Keratinocyte (primary cell): ENCODE measurements around the gene CDC42EP1. TPM values are rescaled to one million over a fixed set of nuclear protein-coding genes. Genes with fewer than 3 reads are reported as not detected.

Source experiments
- DNase-seq: peaks from one replicate; pipeline ENCODE4 v3.0.0-alpha.2; 2011; ENCODE audit warnings: low read depth, missing footprints, low spot score
- FAIRE-seq: peaks from 2 replicates; lab custom pipeline; 2011; peaks lifted over from hg19 to GRCh38; lab: Jason Lieb, UNC
- H2AFZ ChIP-seq: 2 replicates; pipeline ENCODE4 v1.6.0; 2012; ENCODE audit warnings: low read length, control low read depth, inconsistent platforms; ENCODE audit not compliant: control insufficient read depth
- H3K27ac ChIP-seq: 2 replicates; pipeline ENCODE4 v1.5.1; 2011; ENCODE audit warnings: low read length; ENCODE audit not compliant: control insufficient read depth, insufficient read depth
- H3K27me3 ChIP-seq: 3 replicates; pipeline ENCODE4 v1.6.0; 2011; ENCODE audit warnings: low read length; ENCODE audit not compliant: control insufficient read depth, insufficient read depth; ENCODE audit errors: extremely low read depth
- H3K36me3 ChIP-seq, 2 experiments: 2 replicates in 1 of 2; 3 replicates in 1 of 2; pipeline ENCODE4 v1.5.1; 2011; ENCODE audit warnings: low read length in 2 of 2, mild to moderate bottlenecking in 1 of 2; ENCODE audit not compliant: control insufficient read depth in 2 of 2, insufficient read depth in 2 of 2; ENCODE audit errors: extremely low read depth in 1 of 2
- H3K4me1 ChIP-seq: 3 replicates; pipeline ENCODE4 v1.5.1; 2011; ENCODE audit warnings: low read length; ENCODE audit not compliant: control insufficient read depth, insufficient read depth; ENCODE audit errors: extremely low read depth
- H3K4me2 ChIP-seq: 3 replicates; pipeline ENCODE4 v1.6.0; 2011; ENCODE audit warnings: low read depth, low read length; ENCODE audit not compliant: control insufficient read depth, insufficient read depth; ENCODE audit errors: extremely low read depth
- H3K4me3 ChIP-seq, 3 experiments: fragments of 200-600 bp in 1 of 3; sonication (generic) in 1 of 3; 2 replicates in 2 of 3; 3 replicates in 1 of 3; pipeline ENCODE4 v1.5.1; 2011 to 2016; ENCODE audit warnings: low read length in 3 of 3, mild to moderate bottlenecking in 3 of 3, control low read depth in 2 of 3, inconsistent platforms in 1 of 3, low read depth in 1 of 3, mixed read lengths in 1 of 3, mixed run types in 1 of 3, moderate library complexity in 1 of 3; ENCODE audit not compliant: control insufficient read depth in 2 of 3, insufficient read depth in 2 of 3; ENCODE audit errors: extremely low read depth in 1 of 3
- H3K79me2 ChIP-seq: 2 replicates; pipeline ENCODE4 v1.6.0; 2012; ENCODE audit warnings: low read length; ENCODE audit not compliant: control insufficient read depth, insufficient read depth
- H3K9ac ChIP-seq: 3 replicates; pipeline ENCODE4 v1.6.0; 2011; ENCODE audit warnings: low read length; ENCODE audit not compliant: control insufficient read depth, insufficient read depth; ENCODE audit errors: extremely low read depth
- H3K9me1 ChIP-seq: 3 replicates; pipeline ENCODE4 v1.6.0; 2011; ENCODE audit warnings: low read length; ENCODE audit not compliant: control insufficient read depth, insufficient read depth; ENCODE audit errors: extremely low read depth
- H3K9me3 ChIP-seq: 2 replicates; pipeline ENCODE4 v1.5.1; 2012; ENCODE audit warnings: low read depth, low read length; ENCODE audit not compliant: control insufficient read depth
- H4K20me1 ChIP-seq: 3 replicates; pipeline ENCODE4 v1.6.0; 2011; ENCODE audit warnings: low read length; ENCODE audit not compliant: control insufficient read depth, insufficient read depth; ENCODE audit errors: extremely low read depth
- EZH2 ChIP-seq: IDR thresholded peaks from one replicate; pipeline ENCODE4 v1.6.1; 2012; ENCODE audit warnings: inconsistent platforms, mild to moderate bottlenecking, low read length, moderate library complexity
- dilution Hi-C: fragments of 300-500 bp; cut with MboI; formaldehyde crosslinking; loops from one replicate; pipeline ENCODE4 v1.7.0; 2020; ENCODE audit warnings: low sequenced_read_pairs; ENCODE audit not compliant: extremely low pct_ligation_motif_present
- polyA plus RNA-seq, 5 experiments: library from polyadenylated mRNA; depleted of rRNA in 3 of 5; stranded (reverse) in 3 of 5; stranded (forward) in 1 of 5; unstranded in 1 of 5; fragments of >200 nt; gene quantifications; 1 replicate in 1 of 5; 2 replicates in 3 of 5; 3 replicates in 1 of 5; pipeline versions ENCODE4 v1.2.1 to v1.2.3, GENCODE V29; 2011 to 2012; ENCODE audit warnings: missing spikeins in 2 of 5, low read depth in 1 of 5, low replicate concordance in 1 of 5
- TF ChIP-seq, protein P1 (sequence below), 3 experiments: IDR thresholded peaks in 1 of 3; conservative IDR thresholded peaks in 1 of 3; optimal IDR thresholded peaks in 1 of 3; 2 replicates in 2 of 3; 3 replicates in 1 of 3; pipeline versions ENCODE3 to v1.5.1; 2011; ENCODE audit warnings: low read length in 3 of 3, mild to moderate bottlenecking in 3 of 3, moderate library complexity in 2 of 3, control low read depth in 1 of 3, inconsistent platforms in 1 of 3; ENCODE audit not compliant: insufficient read depth in 2 of 3; ENCODE audit errors: extremely low read depth in 1 of 3

The CDC42EP1 gene
- polyA plus RNA-seq, 1 donor (not counting 4 experiments of a cell fraction or from before 2014, with no cell fraction given): 10.5 TPM

DNA sequence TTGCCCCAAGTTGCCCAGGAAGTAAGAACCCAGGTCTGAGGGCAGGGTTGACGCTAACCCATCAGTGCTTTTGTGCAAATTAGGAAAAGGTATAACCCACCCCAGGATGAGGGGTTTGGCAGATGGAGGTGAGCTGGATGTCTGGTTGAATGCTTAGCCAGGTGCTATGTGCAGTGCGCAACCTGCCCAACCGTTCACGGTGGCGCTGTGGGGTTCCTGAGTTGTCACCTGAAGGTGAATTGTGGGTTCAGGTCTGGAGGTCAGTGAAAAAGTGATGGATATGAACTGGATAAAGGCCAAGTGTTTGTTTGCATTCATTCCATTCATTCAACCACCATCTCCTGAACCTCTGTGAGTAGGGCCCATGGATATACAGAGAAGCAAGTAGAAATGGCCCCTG, 34.0 kb downstream of the CDC42EP1 start:
- Histone ChIP-seq H3K9me1 (no peaks in the 10 kb centered on the region), H4K20me1 (no peaks in the 10 kb centered on the region), H3K4me3 (no peak overlapping the region), H2AFZ (no peak overlapping the region), H3K9ac (no peak overlapping the region), H3K4me1 (peaks cover 4% of the 10 kb centered on the region), H3K9me3 (no peaks in the 10 kb centered on the region), H3K79me2 (no peaks in the 10 kb centered on the region), H3K27ac (no peak overlapping the region), H3K27me3 (no peaks in the 10 kb centered on the region), H3K4me2 (no peak overlapping the region), H3K36me3 (no peaks in the 10 kb centered on the region)
- TF ChIP-seq, protein P1, sequence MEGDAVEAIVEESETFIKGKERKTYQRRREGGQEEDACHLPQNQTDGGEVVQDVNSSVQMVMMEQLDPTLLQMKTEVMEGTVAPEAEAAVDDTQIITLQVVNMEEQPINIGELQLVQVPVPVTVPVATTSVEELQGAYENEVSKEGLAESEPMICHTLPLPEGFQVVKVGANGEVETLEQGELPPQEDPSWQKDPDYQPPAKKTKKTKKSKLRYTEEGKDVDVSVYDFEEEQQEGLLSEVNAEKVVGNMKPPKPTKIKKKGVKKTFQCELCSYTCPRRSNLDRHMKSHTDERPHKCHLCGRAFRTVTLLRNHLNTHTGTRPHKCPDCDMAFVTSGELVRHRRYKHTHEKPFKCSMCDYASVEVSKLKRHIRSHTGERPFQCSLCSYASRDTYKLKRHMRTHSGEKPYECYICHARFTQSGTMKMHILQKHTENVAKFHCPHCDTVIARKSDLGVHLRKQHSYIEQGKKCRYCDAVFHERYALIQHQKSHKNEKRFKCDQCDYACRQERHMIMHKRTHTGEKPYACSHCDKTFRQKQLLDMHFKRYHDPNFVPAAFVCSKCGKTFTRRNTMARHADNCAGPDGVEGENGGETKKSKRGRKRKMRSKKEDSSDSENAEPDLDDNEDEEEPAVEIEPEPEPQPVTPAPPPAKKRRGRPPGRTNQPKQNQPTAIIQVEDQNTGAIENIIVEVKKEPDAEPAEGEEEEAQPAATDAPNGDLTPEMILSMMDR (optimal IDR thresholded peaks at IDR 0.05 in 1 of 3, IDR thresholded peaks at IDR 0.05 in 1 of 3, conservative IDR thresholded peaks at IDR 0.05 in 1 of 3; ENCODE audit: extremely low read depth in 1 of 3, insufficient read depth in 2 of 3, low read length in 3 of 3): peak in 2 of 3 experiments; percentile 17 to 26
- TF ChIP-seq EZH2: no peak
- FAIRE-seq (no peak), DNase-seq (no peak)
- dilution Hi-C loops: no loop called here

DNA sequence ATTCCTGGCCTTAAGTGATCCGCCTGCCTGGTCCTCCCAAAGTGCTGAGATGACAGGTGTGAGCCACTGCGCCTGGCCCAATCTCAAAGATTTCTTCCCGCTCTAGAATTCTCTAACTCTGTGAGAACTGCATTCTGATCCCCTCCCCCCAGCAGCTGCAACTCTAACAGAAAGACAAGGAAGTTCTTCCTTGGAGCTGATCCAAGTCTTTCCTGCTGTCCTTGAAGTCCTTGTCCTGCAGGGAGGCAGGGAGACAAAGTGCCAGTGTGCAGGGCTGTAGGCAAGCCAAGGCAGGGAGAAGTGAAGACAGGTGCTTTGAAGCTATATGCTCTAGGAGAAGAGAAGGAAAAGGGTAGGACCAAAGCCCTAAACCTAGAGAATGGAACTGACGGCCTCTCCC, 38.9 kb downstream of the CDC42EP1 start:
- no peaks in the 10 kb centered on the region for H3K27me3 ChIP-seq
- no peak overlapping the region for H3K4me3 ChIP-seq
- H3K9me3 ChIP-seq: no peaks in the 10 kb centered on the region
- H3K4me1 ChIP-seq: no peaks in the 10 kb centered on the region
- H2AFZ ChIP-seq: no peak overlapping the region
- H3K79me2 ChIP-seq: no peaks in the 10 kb centered on the region
- no peak overlapping the region for H3K27ac ChIP-seq
- H3K4me2 ChIP-seq: no peak overlapping the region
- H3K9ac ChIP-seq: no peak overlapping the region
- TF ChIP-seq EZH2: no peak
- TF ChIP-seq, protein P1 (optimal IDR thresholded peaks at IDR 0.05 in 1 of 3, IDR thresholded peaks at IDR 0.05 in 1 of 3, conservative IDR thresholded peaks at IDR 0.05 in 1 of 3; ENCODE audit: extremely low read depth in 1 of 3, insufficient read depth in 2 of 3, low read length in 3 of 3): no peak
- DNase-seq (no peak), FAIRE-seq (no peak)
- H3K36me3 ChIP-seq: no peaks in the 10 kb centered on the region
- no peaks in the 10 kb centered on the region for H4K20me1 ChIP-seq
- dilution Hi-C loops: no loop called here
- H3K9me1 ChIP-seq: no peaks in the 10 kb centered on the region
